AG09319 (cell line): Measurements from ENCODE around the gene SLC23A3.

Experiments used
- DNase-seq: peaks from one replicate; pipeline ENCODE4 v3.0.0-alpha.2; 2010; ENCODE audit warnings: low read depth; ENCODE audit errors: extremely low read depth
- TF ChIP-seq, protein P1 (sequence below): IDR thresholded peaks from 2 replicates; pipeline ENCODE4 v1.5.1; 2011; ENCODE audit warnings: low read depth, mild to moderate bottlenecking, inconsistent platforms, low read length, moderate library complexity

The SLC23A3 gene

GRCh38 chr2:219129589-219129988 lies 40.2 kb downstream of the SLC23A3 start:
- no peak for DNase-seq
- TF ChIP-seq, protein P1, sequence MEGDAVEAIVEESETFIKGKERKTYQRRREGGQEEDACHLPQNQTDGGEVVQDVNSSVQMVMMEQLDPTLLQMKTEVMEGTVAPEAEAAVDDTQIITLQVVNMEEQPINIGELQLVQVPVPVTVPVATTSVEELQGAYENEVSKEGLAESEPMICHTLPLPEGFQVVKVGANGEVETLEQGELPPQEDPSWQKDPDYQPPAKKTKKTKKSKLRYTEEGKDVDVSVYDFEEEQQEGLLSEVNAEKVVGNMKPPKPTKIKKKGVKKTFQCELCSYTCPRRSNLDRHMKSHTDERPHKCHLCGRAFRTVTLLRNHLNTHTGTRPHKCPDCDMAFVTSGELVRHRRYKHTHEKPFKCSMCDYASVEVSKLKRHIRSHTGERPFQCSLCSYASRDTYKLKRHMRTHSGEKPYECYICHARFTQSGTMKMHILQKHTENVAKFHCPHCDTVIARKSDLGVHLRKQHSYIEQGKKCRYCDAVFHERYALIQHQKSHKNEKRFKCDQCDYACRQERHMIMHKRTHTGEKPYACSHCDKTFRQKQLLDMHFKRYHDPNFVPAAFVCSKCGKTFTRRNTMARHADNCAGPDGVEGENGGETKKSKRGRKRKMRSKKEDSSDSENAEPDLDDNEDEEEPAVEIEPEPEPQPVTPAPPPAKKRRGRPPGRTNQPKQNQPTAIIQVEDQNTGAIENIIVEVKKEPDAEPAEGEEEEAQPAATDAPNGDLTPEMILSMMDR, result no peak

GRCh38 chr2:219128396-219128795 lies 41.4 kb downstream of the SLC23A3 start:
- TF ChIP-seq, protein P1, result no peak
- no peak for DNase-seq

DNA sequence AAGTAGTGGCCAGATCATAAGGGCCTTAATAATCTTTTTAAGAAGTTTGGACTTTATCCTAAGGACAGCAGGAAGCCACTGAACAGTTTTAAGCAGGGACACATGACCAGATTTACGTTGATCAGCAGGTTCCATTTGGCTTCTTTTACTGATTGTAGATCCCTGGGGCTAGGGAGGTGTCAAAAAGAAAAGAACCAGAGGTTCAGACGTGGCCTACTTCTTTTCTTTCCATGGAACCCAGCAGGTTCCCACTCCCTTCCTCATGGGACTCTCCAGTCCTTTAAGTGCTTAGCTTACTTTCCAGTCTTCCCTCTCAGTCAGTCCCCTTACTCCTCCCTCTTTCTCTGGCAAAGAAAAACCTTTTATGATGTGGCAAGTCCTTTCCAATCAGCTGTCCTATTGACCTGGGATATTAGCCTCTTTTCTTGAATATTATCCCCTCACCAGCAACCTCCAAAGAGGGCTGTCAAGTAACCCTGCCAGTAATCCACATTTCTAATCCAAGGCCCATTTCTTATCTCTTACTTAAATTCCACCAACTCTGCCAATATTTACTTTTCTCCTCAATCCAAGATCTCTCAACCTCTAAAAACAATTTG lies 42.7 kb downstream of the SLC23A3 start:
- TF ChIP-seq, protein P1, result no peak
- DNase-seq, result no peak

GRCh38 chr2:219126555-219126954 lies 43.3 kb downstream of the SLC23A3 start:
- DNase-seq, result no peak
- TF ChIP-seq, protein P1, result no peak

- no peak for DNase-seq
- TF ChIP-seq, protein P1, result no peak
These were observed 44.0 kb downstream of the SLC23A3 start for GRCh38 chr2:219125886-219126270.

DNA sequence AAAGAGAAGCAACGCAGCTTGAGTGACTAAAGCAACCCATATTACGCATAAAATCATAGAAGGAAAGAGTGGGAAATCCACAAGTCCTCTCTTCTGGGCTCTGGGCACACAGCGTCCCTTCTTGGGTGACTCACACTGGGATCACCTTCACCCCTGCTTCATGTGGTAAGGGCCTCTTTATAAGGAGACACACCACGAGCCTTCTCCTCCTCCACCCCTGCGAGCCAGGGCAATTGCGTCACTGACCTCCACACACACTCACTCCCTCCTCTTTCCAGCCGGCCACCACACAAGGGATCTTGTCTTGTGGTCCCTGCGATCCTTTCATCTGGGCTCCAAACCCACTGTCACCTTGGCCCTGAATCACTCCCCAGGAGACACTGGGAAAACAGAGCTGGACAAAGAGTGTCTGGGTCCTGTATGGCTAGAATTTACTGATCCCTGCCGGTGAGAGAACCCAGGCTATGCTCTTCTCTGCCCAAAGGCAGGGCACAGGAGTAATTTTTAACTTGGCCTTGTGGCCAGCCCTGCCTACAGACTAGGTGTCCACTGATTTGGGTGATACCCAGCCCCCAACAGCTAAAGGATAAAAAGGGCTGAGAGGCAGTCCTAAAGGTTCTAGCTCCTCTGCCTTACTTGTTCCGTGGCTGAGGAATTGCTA lies 44.5 kb downstream of the SLC23A3 start:
- TF ChIP-seq, protein P1, result no peak
- DNase-seq, result peak; percentile 49

GRCh38 chr2:219124381-219125110 lies 45.3 kb downstream of the SLC23A3 start:
- TF ChIP-seq, protein P1, result no peak
- no peak for DNase-seq
